Ishikawa (cell line): Measurements from ENCODE around the gene COMMD9.

Experiments
- EGR1 ChIP-seq: IDR thresholded peaks from 2 replicates; pipeline ENCODE4 v1.6.1; 2012
- NFIC ChIP-seq: IDR thresholded peaks from 2 replicates; pipeline ENCODE4 v1.6.1; 2012
- TEAD4 ChIP-seq: IDR thresholded peaks from 2 replicates; pipeline ENCODE4 v1.6.1; 2012
- TF ChIP-seq, protein P1 (sequence below): IDR thresholded peaks from 2 replicates; pipeline ENCODE4 v1.6.1; 2012
- TF ChIP-seq, protein P2 (sequence below): IDR thresholded peaks from 2 replicates; pipeline ENCODE4 v1.6.1; 2012

- TF ChIP-seq EGR1 (no peak), NFIC (no peak), TEAD4 (no peak)
- TF ChIP-seq, protein P1, sequence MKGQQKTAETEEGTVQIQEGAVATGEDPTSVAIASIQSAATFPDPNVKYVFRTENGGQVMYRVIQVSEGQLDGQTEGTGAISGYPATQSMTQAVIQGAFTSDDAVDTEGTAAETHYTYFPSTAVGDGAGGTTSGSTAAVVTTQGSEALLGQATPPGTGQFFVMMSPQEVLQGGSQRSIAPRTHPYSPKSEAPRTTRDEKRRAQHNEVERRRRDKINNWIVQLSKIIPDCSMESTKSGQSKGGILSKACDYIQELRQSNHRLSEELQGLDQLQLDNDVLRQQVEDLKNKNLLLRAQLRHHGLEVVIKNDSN = 0 out of 2 replicates have a peak, but pooled peaks have one; percentile 10
- TF ChIP-seq, protein P2, sequence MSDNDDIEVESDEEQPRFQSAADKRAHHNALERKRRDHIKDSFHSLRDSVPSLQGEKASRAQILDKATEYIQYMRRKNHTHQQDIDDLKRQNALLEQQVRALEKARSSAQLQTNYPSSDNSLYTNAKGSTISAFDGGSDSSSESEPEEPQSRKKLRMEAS = no peak
Measured at GRCh38 chr11:36234825-36235224, 54.4 kb downstream of the COMMD9 start.
